HG03354 (cell line): ENCODE measurements around the gene ZNF740.
"Not testable (repeated sequence)": the region's sequence is repeated elsewhere in the genome, so short reads cannot be mapped to it uniquely, and the experiment has no call there.

Source experiments
- ATAC-seq: cut with Tn5 transposase; IDR thresholded peaks from one replicate; pipeline ENCODE4 v1.9.1; 2021; ENCODE audit warnings: mild to moderate bottlenecking; ENCODE audit not compliant: unreplicated experiment, poor library complexity, severe bottlenecking

ZNF740 gene

DNA sequence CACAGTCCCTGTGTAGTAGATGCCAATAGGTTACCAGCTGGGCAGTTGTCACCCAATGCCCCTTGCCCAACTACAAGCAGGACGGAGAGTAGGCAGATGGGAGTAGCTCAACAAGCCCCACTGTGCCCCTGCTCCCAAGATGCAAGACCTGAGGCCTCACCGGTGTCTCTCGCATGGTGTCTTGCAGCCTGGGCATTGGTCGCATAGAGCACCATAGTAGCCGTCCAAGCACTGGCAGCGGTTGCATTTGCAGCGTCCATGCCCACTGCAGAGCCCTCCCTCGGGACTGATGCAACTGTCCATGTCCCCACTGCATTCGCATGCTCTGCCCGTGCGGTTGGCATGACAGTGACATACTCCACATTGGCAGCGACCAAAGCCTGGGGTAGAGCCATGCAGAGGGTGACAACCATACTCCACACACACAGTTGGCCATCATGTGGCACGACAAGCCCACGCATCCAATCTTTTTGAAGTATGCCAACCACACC, 12.1 kb downstream of the ZNF740 start:
- no peak for ATAC-seq

DNA sequence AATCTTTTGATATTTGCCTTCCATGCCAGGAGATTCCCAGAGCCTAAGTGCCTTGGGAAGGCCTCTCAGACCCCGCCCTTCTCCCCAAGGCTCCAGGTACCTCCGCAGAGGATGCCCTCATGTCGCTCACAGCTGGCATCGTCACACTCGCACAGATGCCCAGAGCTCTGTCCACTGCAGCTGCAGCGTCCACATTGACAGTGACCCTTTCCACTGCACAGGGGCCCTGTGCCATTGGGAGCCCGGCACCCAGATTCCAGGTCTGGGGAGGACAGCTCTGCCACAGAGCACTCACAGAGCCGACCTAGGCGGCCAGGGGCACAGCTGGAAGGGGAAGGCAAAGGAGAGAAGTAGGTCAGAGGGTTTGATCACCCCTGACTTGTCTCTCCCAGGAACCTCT, 12.5 kb downstream of the ZNF740 start:
- ATAC-seq = no peak

DNA sequence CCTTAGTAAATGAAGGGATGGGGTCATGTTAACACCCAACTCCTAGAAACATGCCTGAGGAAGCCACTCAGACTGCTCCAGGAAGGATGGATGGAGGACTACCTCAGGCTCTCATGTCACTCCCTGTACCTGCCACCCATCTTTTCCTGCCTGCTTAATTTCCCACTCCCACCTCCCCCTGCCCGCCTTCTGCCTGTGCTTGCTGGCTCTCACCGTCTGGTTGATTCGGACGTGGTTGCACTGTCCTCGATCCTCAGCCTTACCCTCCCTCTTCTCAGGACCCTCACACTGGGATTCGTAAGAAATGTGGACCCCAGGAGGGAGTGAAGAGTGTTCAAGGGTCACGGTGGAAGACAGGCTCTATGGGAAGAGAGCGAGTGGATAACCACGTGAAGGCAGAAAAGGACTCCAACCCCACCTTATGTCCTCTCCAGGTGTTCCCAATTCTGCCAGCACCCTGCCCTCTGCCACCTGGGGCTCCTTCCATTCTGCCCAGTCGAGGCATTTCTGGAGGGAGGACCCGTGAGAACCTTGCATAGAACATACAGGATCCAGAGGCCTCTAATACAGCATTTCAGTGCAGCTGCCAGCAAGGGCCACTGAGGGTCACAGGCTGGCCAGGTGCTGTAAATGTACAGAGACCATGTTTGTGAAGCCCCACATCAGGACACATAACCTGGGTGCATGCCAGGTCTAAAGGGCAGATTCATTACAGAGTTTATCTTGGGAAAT, 13.6 kb downstream of the ZNF740 start:
- no peak for ATAC-seq

DNA sequence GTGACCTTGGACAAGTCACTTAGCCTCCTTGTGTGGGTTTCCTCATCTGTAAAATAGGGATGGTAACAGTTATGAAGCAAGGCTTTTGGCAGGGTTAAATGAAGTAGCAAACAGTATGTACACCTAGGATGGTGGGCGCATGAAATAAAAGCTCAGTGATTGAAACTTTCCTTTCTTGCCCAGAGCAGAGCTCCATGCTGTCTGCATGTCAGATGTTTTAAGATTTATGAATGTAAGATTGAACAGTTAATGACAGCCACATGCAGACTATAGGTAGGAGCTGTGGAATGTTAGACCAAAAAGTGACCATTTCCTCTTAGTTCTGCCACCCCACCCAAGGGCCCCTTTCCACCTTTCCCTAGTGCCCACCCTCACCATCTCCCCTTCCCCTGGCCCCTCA, 14.5 kb downstream of the ZNF740 start:
- ATAC-seq = no peak

DNA sequence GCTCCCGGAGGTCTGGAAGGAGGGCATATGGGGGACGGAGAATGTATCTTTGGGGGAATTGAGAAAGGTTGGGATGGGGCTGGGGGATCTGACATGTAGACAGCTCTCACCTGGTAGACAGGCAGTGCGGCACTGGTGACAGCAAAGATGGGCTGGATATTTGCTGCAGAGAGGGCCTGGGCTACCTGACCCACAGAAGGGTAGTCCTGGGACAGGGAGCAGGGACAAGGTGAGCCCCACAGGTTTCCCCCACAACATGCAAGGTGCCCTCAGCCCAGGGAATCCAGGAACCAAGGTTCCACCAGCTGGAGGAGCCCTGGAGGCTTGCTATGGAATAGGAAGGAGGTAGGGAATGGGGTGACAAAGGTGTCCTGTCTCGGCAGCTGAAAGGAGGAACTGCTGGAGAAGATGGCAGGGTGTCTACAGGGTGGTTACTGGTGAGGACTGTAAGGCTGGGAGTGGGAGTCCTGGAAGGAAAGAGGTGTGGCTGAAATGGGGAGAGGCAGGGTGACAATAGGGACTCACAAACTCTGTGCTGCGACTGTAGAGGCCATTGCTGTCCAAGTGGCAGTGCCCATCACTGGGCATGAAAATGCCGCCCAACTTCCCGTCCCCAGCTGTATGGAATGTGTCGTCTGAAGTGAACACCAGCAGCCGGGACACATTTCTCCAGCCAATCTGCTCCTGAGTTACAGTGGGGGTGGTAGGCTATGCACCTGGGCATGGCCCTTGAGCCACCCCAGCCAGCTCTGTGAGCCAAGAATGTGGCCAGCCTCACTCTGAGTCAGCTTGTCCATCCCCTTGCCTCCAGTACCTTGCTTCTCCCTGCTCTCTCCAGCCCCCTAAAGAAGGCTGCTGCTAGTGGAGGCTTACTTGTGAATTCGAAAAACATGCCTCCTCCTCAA, 15.2 kb downstream of the ZNF740 start:
- ATAC-seq = no peak

DNA sequence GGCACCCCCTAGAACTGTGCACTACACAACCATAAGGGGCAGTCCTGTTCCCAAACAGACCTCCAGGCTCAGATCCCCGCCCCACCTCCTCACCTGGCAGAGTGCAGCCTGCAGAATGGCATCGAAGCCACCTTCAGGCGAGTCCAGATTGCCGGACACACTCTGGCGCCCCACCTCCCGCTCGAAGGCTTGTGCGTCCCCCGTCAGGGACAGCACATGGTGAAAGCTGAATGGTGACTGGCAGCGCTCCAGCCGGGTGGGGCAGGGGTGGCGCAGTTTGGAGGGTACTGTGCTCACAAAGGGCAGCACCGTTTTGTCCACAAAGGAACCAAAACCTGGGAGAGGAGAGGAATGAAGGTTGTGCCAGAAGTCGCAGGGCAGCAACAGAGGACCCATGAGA, 16.0 kb downstream of the ZNF740 start:
- ATAC-seq = no peak

DNA sequence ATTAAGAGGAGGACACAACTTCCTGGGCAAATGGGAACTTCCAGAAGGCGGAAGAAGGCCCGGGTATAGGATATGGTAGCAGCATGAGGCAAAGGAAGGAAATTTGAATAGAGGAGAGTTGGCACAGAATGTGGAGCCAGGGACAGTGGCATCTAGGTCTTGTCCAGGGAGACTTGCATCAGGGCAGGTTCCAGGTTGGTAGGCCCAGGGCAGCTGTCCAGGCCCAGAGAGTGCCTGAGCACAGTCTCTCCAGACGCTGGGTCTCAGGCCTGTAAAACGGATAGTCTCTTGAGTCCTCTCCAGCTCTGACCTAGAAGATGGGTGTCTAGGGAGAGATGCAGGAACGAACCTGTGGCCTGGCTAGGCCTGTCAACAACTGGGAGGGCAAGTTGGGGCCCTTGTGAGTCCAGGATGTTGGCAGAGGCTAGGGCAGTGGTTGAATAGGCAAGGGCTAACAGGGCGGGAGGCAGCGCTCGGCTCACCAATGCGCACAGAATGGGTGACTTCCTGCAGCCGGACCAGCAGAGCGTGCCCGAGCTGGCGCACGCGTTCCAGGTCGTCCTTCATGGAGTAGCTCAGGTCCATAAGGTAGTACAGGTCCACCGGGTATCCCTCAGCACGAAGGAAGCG, 16.6 kb downstream of the ZNF740 start:
- no peak for ATAC-seq

DNA sequence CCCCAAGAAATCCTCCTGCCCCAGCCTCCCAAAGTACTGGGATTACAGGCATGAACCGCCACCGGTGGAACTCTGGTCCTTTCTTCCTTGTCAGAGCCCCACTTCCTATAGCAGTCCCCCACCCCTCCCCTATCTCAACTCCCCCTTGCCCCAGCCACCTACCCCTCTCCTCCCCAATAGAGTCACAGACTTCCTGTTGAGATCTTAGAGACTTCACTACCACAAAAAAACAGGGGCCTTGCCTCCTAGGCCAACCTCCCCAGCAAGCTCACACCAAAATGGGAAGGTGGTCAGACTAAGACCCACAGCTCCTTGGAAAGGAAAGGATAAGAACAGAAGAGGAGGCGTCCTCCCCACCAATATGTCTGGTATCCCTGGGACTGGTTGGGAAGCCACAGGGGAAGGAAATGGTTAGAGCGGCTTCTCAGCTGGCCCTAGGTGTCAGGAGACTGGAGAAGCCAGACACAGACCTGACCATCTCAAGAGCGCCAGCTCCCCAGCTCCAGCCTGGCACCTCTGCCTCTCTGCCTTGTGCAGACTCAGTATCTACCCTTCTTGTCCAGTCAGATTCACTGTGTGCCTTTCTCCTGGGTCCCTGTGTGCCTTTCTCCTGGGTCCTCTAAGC, 18.1 kb downstream of the ZNF740 start:
- ATAC-seq = no peak

DNA sequence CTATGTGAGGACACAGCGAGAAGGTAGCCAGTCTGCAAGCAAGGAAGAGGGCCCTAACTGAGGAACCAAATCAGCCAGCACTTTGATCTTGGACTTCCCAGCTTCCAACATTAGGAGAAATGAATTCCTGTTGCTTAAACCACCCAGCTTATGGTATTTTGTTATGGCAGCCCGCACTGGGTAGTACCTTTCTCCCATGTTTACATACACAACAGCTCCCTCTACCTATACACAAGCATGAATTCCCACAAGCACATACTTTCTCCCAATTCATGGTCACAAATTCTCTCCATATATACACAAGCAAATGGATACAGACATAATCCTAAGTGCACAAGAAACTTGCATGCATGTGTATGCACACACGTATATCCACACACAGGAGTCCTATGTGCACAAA, 19.2 kb downstream of the ZNF740 start:
- no peak for ATAC-seq

DNA sequence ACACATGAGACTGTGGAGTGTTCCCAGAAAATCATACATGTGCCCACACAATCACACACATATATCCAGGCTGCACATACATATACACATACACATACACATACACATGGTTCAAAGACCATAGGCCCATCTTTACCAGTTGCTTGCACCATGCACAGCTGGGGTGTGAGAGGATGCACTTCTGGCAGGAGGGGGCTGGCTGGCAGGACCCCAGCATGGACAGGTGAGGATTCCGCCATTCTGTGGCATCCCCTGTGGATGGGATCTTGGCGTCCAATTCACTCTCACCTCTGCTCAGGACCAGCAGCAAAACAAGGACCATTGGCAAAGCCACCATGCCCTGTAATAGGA, 19.6 kb downstream of the ZNF740 start:
- ATAC-seq = peak; percentile 11

DNA sequence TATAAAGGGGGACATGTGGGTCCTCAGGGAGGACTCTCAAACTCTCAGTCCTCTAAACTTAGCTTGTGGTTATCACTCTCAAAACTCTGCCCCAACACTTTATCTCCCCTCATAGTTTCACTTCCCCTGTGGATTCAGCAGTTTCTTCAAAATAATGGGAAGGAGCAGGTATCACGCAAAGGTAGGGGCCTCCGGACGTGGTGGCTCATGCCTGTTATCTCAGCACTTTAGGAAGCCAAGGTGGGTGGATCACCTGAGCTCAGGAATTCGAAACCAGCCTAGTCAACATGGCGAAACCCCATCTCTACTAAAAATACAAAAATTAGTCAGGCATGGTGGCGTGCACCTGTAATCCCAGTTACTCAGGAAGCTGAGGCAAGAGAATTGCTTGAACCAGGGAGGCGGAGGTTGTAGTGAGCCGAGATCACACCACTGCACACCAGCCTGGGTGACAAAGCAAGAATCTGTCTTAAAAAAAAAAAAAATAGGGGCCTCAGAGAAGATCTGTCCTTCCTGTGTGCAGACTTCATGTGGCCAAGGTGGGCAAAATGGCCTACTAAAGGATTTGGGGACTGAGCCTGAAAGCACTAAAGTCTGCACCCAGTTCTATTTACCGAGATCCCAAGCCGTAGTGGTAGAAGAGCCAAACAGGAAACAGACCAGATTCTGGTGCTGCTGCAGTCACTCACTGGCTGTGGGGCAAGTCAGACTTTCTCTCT, 20.1 kb downstream of the ZNF740 start:
- ATAC-seq = peak; percentile 59

DNA sequence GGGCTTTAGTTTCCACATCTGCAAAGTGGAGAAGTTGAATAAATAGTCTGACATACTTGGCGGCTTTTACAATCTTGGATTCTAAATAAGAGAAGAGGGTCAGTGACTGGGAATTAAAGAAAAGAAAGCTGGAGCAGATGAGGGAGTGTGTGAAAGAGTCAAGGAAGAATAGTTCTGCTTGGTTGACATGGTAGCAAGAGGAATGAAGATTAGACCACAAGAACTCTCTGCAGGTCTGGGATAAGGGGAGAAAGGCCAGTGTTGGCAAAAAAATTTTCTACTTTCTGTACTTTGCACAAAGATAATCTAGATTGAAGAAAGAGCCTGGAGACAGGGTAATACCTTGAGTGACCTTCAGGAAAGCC, 20.6 kb downstream of the ZNF740 start:
- ATAC-seq = no peak

DNA sequence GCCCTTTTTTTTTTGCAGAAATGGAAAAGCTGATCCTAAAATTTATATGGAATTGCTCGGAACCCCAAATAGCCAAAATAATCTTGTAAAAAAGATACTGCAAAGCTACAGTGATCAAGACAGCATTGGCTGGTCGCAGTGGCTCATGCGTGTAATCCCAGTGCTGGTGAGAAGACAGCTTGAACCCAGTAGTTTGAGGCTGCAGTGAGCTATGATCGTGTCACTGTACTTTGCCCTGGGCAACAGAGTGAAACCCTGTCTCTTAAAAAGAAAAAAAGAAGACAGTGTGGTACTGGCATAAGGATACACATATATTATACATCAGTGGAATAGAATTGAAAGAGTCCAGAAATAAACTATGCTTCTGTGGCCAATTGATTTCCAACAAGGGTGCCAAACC, 21.1 kb downstream of the ZNF740 start:
- ATAC-seq = no peak

DNA sequence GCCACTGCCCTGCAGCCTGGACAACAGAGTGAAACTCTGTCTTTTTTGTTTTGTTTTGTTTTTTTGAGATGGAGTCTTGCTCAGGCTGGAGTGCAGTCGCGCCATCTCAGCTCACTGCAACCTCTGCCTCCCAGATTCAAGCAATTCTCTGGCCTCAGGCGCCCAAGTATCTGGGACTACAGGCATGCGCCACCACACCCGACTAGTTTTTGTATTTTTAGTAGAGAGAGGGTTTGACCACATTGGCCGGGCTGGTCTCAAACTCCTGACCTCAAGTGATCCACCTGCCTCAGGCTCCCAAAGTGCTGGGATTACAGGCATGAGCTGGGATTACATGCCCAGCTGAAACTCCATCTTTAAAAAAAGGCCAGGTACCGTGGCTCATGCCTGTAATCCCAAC, 21.8 kb downstream of the ZNF740 start:
- not testable (repeated sequence) for ATAC-seq

DNA sequence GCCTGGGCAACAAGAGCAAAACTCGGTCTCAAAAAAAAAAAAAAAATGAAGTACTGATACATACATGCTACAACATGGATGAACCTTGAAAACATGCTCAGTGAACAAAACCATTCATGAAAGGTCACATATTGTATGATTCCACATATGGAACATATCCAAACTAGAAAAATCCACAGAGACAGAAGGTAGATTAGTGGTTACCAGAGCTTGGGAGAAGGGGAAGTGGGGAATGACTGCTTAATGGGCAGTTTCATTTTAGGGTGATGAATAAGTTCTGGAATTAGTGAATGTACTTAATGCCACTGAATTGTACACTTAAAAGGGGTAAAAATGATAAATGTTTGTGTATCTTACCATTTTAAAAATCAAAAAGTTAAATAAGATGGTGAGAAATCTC, 23.8 kb downstream of the ZNF740 start:
- no peak for ATAC-seq

DNA sequence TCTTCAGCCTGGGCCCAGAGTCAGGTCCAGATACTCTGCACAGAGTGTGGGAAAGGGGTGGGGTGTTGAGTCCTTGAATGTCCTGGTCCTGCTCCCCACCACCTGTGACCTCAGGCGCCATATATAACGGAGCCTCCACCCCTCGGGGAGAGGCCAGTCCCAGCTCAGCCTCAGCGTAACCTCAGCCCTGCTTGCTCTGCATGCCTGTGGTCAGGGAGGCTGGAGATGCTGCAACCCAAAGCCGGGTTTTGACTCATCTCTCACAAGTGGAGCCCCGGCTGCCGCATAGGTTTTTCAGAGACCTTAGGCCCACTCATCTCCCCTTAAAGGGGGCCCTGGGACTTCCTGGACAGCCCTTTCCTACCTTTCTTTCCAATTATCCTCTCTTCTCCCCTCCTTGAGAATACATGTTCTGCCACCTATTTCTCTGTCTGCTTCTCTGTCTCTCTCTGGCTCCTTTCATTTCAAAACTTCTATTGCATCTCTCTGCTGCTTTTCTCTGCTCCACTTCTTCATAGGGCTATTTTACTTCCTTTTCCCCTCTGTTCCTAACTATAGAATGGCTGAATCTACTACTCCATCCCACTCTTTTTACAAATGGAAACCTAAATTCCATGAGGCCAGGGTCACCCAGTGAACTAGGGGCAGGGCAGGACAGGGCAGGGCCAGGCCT, 25.4 kb downstream of the ZNF740 start:
- peak; percentile 72 for ATAC-seq

DNA sequence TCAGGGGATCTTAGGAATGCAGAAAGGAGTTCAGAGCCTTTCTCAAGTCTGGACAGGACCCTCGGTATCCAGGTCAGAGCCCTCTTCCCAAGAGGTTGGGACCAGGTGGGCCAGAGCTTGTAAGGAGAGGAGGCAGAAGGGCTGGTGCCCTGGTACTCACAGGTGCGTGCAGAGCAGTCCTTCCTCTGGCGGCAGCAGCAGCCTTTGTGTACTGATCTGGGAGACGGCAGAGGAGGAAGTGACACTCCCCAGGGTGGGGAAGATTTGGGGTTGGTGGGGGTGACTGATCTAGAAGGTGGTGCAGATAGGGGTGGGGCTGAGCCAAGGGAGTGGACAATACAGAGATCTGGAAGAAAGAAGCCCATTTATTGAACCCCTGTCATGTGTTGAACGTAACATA, 26.5 kb downstream of the ZNF740 start, which contains the start of gene ITGB7:
TSS of gene ITGB7 (minus strand) at position 210 of the 400 bp plus-strand sequence. CDS start 6,808 bp downstream, outside the sequence.
- no peak for ATAC-seq

DNA sequence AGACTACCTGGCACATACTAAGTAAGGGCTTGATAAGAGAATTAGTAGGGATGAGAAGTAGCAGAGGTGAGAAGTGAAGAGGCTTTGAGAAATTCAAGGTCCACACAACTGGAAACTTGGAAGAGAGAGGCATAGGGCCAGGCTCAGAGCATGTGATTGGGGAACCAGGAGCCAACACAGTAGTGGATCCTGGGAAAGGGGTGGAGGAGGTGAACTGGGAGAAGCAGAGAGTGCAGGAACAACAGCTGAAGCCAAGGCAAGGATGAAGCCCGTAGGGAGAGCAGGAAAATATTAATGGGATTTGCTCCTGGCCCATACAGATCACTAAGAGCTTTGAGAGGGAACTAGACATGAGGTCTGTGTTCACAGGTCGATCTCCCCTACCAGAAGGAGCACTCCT, 27.9 kb downstream of the ZNF740 start:
- ATAC-seq = no peak

DNA sequence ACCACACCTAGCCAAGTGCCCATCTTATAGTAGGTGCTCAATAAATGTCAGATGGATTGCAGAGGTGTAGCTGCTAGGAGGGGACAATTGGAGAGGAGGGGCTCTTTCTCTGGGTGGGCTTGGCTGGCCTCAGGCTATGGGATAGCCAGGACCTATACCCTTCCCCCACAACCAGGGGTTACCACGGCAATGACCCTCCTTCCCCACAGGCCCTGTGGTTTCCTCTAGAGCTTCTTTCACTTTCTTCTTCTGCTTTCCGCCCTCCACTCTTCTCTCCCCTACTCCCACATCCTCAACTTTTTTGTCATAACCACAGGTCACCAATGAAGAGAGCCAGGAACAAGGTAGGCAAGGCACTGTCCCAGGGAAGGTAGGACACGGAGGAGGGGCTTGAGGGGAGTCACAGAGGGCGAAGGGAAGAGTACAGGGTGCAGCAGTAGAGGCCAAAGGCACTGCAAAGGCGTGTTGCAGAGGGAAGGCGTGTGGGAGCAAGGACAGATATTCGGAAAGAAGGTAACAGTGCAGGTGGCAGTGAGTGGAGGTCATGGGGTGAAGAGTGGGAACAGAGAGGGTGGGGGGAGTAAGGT, 28.4 kb downstream of the ZNF740 start:
- peak; percentile 59 for ATAC-seq
